Stimulated activated CD8-positive, alpha-beta memory T cell treated with anti-CD3 and anti-CD28 coated beads, Interleukin-15, amount 100 ng/mL, for 4 hours (primary cell): ENCODE data around the gene SHF.
"Not testable (repeated sequence)": the region's sequence is repeated elsewhere in the genome, so short reads cannot be mapped to it uniquely, and the experiment has no call there.

Experiments
- DNase-seq, 2 donors: peaks; one replicate each; pipeline ENCODE4 v3.0.0-alpha.2; 2020; ENCODE audit warnings: low read depth in 2 of 2

SHF gene, protein sequence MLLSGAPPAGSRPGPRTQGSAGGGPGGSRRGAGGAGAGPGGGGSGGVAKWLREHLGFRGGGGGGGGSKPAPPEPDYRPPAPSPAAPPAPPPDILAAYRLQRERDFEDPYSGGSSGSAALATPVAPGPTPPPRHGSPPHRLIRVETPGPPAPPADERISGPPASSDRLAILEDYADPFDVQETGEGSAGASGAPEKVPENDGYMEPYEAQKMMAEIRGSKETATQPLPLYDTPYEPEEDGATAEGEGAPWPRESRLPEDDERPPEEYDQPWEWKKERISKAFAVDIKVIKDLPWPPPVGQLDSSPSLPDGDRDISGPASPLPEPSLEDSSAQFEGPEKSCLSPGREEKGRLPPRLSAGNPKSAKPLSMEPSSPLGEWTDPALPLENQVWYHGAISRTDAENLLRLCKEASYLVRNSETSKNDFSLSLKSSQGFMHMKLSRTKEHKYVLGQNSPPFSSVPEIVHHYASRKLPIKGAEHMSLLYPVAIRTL

DNA sequence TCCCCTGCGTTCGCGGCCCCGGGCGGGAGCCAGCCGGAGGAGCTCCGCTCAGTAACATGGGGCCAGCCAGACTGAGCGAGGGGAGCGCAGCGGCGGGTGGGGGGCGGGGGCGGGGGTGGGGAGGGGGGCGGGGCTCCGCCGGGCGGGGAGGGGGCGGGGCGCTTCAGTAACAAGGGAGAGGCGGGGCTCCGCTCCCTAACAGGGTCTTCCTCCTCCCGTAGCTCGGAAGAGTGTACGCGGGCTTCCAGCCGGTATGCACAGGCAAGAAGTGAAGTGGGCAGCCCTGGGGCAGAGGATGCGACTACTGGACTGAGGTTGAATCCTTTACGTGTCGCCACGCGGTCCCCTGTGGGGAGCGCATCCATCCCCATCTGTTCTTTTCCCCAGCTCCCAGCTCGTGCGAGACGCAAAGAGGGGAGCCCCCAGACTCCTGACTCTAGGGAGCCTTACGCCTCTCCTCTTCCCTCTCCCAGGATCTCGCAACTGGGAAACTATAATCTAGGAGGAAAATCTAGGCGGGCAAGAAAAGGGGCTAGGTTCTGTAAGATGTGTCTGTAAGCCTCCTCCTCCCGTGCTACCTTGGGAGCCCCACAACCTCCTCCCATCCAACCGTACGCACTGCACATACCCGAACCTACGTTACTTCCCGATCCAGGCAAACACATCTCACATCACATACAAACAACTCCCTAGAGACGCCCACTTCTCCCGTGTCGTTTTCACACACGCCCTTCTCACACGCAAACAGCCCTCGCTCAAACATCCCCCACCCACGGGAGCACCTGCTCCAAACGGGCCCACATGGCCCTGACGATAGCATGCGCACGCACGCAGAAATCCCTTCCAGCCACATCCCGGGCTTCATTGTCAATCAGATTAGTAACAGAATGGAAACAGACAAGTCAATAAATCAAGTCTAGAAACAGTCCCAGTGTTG lies at the start of gene SHF:
TSS of gene SHF (minus strand) at position 73 of the 937 bp plus-strand sequence. CDS start at position 58, 15 bp downstream.
- DNase-seq, result peak; percentile 62 to 77

GRCh38 chr15:45236806-45237205 lies 49.0 kb upstream of the SHF start:
- DNase-seq, result not testable (repeated sequence)

DNA sequence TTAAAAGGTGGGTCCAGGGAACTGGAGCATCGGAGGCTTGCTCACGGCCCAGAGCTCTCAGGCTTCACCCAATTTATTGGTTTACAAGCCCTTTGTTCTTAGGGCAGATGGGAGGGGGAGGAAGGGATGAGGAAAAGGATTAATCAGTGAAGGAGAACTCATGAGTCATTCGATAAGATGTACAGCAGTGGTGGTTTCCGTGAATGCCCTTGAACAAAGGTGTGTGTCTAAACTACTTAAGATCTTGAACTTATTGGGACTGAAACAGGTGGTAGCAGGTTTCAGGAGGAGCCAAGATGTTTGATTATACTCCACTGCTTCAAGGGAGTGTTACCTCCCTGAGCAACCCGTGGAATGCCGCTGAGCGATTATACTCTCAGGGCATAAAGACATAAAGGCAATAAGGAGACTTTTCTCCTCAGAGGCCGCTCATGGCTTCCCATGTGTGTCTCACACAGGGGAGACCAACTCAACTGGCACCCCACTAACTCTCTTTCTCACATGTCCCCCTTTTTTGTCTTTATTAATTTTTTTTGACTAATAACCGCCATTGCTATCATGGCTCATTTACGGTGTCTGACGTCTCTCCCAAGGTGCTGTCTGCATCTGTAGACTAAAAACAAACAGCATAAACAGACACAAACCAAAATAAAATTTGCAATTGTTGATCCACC lies 46.9 kb upstream of the SHF start:
- no peak for DNase-seq

DNA sequence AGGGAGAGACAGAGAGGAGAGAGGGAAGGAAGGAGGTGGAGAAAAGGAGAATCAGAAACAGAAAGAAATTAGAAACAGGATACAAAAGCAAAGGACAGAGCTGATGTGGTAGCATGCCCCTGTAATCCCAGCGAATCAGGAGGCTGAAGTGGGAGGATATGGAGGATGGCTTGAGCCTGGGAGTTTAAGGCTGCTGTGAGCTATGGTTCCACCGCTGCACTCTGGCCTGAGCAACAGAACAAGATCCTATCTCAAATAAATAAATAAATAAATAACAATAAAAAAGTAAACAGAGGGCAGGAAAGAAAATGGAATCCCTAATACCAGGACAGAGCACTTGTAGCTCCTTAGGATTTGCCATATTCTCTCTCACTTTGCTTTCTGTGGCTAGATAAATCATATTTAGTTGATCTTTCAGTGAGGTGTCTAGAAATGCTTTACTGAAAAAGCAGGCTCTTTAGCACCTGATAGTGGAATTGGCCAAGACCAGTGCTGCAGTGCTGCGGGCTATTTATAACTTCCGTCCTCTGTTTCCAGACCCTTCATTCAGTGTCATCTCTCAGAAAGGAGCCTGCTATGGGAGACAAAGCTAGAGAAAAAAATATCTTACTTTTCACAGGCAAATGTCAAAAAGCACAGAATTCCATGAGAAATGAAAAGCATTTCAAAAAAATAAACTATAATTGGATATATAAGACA lies 44.2 kb upstream of the SHF start:
- DNase-seq, result no peak

DNA sequence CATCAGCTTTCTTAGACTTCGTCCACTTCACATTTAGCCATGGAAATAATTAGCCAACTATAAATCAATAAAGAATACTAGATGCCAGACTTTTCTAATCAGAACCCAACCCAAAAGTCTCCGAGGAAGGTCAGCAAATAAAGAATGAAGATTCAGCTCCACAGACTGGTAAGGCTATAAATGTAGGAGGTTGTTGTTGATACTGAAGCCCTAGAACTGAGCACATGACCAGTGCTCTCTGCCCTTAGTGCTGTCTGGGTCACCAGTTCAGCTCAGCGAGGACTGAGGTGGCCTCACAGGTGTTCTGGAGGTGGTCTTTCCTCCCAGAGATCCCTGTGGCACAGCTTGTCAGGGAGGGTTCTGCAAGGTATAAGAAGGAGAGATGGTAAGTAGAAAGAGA lies 43.4 kb upstream of the SHF start:
- DNase-seq, result no peak

DNA sequence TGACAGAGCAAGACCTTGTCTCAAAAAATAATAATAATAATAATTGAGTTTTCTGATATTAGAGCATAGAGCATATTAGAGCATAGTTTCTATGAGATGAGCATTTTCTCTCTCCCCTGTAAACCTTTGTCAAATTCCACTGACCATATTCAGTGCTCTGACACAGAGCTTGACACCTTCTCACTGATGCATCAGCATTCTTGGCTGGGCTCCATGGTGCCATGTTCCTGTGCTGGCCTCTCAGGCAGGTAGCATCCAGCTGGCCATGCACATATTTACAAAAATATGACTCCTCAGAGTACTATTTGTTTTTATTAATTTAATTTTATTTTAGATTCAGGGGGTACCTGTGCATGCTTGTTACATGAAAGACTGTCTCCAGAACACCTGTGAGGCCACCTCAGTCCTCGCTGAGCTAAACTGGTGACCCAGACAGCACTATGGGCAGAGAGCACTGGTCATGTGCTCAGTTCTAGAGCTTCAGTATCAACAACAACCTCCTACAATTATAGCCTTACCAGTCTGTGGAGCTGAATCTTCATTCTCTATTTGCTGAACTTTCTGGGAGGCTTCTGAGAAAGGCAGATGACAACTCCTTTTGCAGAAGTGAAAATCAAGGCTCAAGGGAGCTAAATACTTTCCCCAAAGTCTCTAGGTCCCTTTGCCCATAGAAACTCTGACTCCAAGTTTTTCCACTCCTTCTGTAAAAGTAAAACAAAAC lies 42.6 kb upstream of the SHF start:
- no peak for DNase-seq

DNA sequence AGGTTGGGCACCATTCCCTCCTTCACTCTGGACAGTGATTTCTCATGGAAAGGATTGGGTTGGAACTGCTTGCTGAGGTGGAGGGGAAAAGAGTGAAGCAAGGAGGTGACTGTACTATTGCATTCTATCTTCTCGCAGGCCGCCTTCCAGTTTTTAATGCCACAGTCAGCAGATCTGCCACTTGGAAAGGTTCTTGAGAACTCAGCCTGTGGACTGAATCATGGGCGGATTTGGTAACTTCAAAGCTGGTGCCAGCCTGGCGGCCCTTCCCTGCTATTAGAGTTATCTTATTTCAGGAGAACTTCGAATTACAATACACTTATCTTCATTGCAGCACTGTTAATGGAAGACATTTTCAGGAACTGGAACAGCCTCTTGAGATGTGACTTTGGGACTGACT lies 41.2 kb upstream of the SHF start:
- DNase-seq, result no peak

DNA sequence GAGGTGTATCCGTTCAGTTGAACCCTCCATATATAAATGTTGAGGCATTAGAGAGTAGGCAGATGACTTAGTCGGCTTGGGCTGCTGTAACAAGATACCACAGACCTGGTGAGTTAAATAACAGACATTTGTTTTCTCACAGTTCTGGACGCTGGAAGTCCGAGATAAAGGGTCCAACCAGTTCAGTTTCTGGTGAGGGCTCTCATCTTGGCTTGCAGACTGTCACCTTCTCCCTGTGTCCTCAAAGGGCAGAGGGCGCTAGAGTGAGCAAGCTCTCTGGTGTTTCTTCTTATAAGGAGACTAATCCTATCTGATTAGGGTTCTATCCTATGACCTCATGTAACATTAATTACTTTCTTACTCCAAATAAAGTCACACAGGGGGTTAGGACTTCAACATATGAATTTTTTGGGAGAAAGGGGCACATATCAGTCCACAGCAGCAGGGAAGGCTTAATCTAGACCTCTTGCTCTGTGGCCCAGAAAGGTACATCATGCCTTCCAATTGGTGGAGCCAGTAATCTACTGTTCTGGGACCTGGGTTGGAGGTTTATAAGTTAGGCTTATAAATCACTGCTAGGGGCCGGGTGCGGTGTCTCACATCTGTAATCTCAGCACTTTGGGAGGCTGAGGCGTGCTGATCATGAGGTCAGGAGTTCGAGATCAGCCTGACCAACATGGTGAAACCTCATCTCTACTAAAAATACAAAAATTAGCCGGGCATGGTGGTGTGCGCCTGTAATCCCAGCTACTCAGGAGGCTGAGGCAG lies 37.9 kb upstream of the SHF start:
- no peak for DNase-seq

GRCh38 chr15:45224621-45225217 lies 37.0 kb upstream of the SHF start:
- no peak for DNase-seq

DNA sequence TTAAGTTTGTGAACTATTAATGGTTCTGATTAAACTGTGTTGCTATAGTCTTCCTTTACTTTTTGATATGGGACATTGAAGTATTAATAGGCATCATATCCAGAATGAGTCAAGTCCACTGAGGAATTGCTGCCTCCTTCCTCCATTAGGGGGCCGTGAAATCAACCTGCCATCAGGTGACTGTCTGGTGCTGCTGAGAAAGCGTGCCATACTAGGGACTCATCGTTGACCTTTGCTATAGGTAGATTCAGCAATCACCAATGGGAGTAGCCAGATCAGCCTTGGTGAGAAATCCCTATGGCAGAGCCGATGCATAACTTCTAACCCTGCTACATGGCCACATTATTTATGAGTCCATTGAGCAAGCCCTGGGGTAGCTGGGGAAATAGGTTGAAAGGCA lies 34.2 kb upstream of the SHF start:
- no peak for DNase-seq

- no peak for DNase-seq
Measured at GRCh38 chr15:45221053-45221599, 33.4 kb upstream of the SHF start.

- DNase-seq, result no peak
Measured at GRCh38 chr15:45212493-45212892, 24.7 kb upstream of the SHF start.

DNA sequence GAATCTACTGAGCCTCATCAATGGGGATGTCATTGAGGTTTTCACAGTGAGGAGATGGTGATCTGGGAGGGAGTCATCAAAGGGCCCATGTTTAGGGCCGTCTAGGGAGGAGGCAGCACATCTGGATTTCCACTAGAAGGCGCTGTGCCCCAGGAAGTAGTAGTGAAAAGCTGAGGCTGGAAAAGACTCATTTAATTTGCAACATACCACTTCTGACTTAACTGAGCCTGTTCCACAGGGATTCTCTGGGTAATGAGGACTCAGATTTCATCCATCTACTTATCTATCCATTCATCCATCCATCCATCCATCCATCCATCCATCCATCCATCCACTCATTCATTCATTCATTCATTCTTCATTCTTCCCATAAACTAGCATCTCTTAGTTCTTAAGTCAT lies 17.4 kb upstream of the SHF start:
- peak in 1 of 2 donors; percentile 25 for DNase-seq

- no peak for DNase-seq
Measured at GRCh38 chr15:45203182-45203581, 15.4 kb upstream of the SHF start.

DNA sequence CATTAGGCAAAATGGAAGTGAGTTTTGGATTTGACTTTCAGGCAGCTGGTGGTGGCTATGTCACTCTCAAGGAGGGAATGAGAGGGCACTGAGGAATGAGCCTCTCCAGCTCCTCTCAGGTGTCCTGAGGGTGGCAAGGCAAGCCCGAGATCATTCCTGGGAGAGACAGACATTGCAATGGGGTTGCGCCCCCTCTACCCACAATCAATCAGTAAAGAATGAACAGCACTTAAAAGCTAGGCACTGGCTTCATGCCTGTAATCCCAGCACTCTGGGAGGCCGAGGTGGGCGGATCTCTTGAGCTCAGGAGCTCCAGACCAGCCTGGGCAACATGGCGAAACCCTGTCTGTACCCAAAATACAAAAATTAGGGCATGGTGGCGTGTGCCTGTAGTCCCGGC lies 14.1 kb upstream of the SHF start:
- DNase-seq, result no peak

GRCh38 chr15:45201557-45201859 lies 13.7 kb upstream of the SHF start:
- DNase-seq, result no peak

DNA sequence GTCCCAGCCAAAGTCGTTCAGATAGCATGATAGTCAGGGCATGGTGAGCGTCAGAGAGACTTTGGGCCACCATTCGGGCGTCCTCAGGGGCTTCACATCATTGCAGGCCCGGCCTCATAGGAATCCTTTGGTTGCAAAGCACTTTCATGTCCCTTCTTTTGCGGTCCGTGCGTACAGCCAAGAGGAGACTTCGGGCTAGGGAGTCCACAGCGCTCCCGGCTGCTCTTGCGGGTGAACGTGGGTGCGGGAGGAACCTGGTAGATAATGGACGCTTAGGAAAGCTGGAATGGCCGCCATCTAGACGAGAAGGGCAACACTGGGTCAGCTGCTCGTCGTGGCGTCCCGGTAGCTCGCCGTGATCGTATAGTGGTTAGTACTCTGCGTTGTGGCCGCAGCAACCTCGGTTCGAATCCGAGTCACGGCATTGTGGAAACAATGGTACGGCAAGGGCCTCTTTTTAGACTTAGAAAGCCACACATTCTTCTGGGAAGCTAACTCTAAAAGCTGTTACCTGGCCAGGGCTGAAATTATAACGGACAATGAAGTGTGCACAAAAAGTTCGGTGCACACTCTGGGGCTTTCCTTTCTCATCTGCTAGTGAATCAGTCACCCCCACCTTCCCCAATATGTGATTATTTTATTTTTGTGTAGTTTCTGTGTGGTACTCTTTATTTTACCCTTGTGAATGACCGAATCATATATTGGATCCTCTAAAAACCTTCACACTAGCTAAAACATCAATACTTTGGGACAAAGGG lies 13.2 kb upstream of the SHF start:
- peak; percentile 46 to 60 for DNase-seq

GRCh38 chr15:45200001-45200798 lies 12.4 kb upstream of the SHF start:
- DNase-seq, result peak; percentile 91 to 94
